ENCODE data around the gene TMEM154. TPM values are rescaled to one million over a fixed set of nuclear protein-coding genes. Genes with fewer than 3 reads are reported as not detected.

The TMEM154 gene
- total RNA-seq, 1 experiment from 2014 or later: 23.3 TPM

DNA sequence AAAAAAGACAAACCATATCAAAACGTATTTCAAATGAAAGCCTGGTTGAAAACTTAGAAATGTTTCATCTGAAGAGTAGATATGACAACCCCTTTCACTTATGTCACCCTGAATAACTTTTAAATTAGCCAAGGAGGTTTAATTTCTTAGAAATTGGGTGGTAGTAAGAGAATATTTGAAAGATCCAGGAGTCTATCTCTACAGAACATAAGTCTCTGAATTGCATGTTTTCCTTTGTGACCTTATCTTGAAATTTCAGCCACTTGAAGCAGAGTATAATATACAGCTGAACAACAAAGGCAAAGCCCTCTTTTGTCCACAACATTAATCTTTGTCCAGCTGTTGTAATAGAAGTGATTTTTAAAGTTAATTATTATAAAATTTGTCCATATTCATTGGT is 49.5 kb downstream of the TMEM154 start:
- Mint-ChIP-seq H3K27me3 (ENCODE audit: unreplicated experiment) (no peaks in the 10 kb centered on the region), H3K4me3 (ENCODE audit: low read depth, unreplicated experiment) (no peak overlapping the region)
- no TSS peak for BruUV-seq (replicated peaks)

DNA sequence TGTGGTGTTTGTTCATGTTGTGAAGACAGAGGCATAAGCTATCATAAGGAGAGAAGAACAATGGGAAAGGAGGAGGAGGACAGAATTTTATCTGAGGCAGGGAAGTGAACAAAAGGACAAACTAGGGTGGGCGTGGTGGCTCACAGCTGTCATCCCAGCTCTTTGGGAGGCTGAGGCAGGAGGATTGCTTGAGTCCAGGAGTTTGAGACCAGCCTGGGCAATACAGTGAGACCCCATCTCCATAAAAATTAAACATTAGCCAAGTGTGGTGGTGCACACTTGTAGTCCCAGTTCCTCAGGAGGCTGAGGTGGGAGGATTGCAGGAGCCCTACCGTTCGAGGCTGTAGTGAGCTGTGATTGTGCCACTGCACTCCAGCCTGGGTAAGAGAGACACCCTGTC is 49.9 kb downstream of the TMEM154 start:
- no peak for DNase-seq
- BruUV-seq (replicated peaks): no TSS peak
- H3K4me1 Mint-ChIP-seq (ENCODE audit: low read depth, unreplicated experiment): peaks cover 7% of the 10 kb centered on the region
- peaks cover 6% of the 10 kb centered on the region for H3K36me3 Mint-ChIP-seq (ENCODE audit: insufficient read depth, unreplicated experiment)
- TF ChIP-seq, protein P1, sequence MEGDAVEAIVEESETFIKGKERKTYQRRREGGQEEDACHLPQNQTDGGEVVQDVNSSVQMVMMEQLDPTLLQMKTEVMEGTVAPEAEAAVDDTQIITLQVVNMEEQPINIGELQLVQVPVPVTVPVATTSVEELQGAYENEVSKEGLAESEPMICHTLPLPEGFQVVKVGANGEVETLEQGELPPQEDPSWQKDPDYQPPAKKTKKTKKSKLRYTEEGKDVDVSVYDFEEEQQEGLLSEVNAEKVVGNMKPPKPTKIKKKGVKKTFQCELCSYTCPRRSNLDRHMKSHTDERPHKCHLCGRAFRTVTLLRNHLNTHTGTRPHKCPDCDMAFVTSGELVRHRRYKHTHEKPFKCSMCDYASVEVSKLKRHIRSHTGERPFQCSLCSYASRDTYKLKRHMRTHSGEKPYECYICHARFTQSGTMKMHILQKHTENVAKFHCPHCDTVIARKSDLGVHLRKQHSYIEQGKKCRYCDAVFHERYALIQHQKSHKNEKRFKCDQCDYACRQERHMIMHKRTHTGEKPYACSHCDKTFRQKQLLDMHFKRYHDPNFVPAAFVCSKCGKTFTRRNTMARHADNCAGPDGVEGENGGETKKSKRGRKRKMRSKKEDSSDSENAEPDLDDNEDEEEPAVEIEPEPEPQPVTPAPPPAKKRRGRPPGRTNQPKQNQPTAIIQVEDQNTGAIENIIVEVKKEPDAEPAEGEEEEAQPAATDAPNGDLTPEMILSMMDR (IDR thresholded peaks at IDR 0.05; ENCODE audit: unreplicated experiment): no peak
- H3K27ac Mint-ChIP-seq (ENCODE audit: unreplicated experiment): no peak overlapping the region
- intact Hi-C loops (cut with micrococcal nuclease; ENCODE audit: unreplicated experiment): no loop called here
- H3K27me3 Mint-ChIP-seq (ENCODE audit: unreplicated experiment): no peaks in the 10 kb centered on the region
- no peak overlapping the region for H3K4me3 Mint-ChIP-seq (ENCODE audit: low read depth, unreplicated experiment)
- H3K9me3 Mint-ChIP-seq (ENCODE audit: low read depth, unreplicated experiment): no peaks in the 10 kb centered on the region
- CTCF ChIA-PET: no interaction called here

More for the DNA sequence above, 49.5 kb downstream of the TMEM154 start:
- Mint-ChIP-seq H3K27ac (ENCODE audit: unreplicated experiment) (no peak overlapping the region), H3K4me1 (ENCODE audit: low read depth, unreplicated experiment) (peaks cover 7% of the 10 kb centered on the region), H3K36me3 (ENCODE audit: insufficient read depth, unreplicated experiment) (peaks cover 6% of the 10 kb centered on the region), H3K9me3 (ENCODE audit: low read depth, unreplicated experiment) (no peaks in the 10 kb centered on the region)
- TF ChIP-seq, protein P1 (IDR thresholded peaks at IDR 0.05; ENCODE audit: unreplicated experiment): no peak
- intact Hi-C loops (cut with micrococcal nuclease; ENCODE audit: unreplicated experiment): no loop called here
- CTCF ChIA-PET: no interaction called here
- DNase-seq: no peak

DNA sequence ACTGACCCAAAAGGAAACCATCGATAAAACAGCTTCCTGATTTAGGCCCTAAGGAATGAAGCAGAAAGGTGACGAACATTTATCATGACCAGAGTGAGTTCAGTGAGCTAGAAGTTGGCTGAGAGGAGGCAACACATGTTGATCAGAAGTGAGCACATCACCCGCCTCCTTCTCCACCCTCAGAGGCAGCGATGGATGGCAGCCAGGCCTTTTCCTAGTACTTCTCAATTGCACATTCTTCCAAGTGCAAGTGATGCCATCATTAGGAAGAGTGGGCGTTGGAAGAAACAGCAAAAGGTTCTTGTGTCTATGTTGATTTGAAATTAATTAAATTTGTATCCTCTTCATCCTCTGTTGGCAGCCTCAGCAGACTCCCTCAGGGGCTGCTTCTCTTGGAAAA is 51.7 kb downstream of the TMEM154 start:
- intact Hi-C loops (cut with micrococcal nuclease; ENCODE audit: unreplicated experiment): no loop called here
- no TSS peak for BruUV-seq (replicated peaks)
- no peaks in the 10 kb centered on the region for H3K36me3 Mint-ChIP-seq (ENCODE audit: insufficient read depth, unreplicated experiment)
- DNase-seq: no peak
- no peak overlapping the region for H3K27ac Mint-ChIP-seq (ENCODE audit: unreplicated experiment)
- no peak overlapping the region for H3K4me3 Mint-ChIP-seq (ENCODE audit: low read depth, unreplicated experiment)
- H3K4me1 Mint-ChIP-seq (ENCODE audit: low read depth, unreplicated experiment): no peaks in the 10 kb centered on the region
- TF ChIP-seq, protein P1 (IDR thresholded peaks at IDR 0.05; ENCODE audit: unreplicated experiment): no peak
- no peaks in the 10 kb centered on the region for H3K9me3 Mint-ChIP-seq (ENCODE audit: low read depth, unreplicated experiment)
- CTCF ChIA-PET: interaction anchor here (0.7 kb wide), 1 partner anchor 13 kb away, joined by 4 read pairs; no protein-coding TSS in a partner anchor
- no peaks in the 10 kb centered on the region for H3K27me3 Mint-ChIP-seq (ENCODE audit: unreplicated experiment)

DNA sequence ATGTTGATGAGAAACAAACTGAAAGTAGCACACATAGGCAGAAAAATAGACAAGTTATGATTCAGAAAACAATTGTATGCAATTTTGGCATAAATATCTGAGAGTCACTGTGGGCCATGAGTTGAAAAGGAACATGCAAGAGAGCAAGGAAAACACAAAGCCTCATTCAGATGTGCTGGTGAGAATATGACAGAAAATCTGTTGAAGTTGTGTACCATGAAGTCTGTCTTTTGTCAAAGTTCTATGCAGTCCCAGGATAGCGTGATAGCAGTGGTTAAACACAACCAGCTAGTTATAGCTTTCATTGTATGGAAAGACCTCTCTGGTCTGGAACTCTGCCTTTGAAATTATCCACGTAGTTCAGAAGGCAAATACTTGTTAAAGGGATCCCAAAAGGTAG is 53.0 kb downstream of the TMEM154 start:
- no peak overlapping the region for H3K4me3 Mint-ChIP-seq (ENCODE audit: low read depth, unreplicated experiment)
- no peaks in the 10 kb centered on the region for H3K36me3 Mint-ChIP-seq (ENCODE audit: insufficient read depth, unreplicated experiment)
- no peaks in the 10 kb centered on the region for H3K4me1 Mint-ChIP-seq (ENCODE audit: low read depth, unreplicated experiment)
- H3K9me3 Mint-ChIP-seq (ENCODE audit: low read depth, unreplicated experiment): no peaks in the 10 kb centered on the region
- no TSS peak for BruUV-seq (replicated peaks)
- H3K27me3 Mint-ChIP-seq (ENCODE audit: unreplicated experiment): no peaks in the 10 kb centered on the region
- no peak for DNase-seq
- H3K27ac Mint-ChIP-seq (ENCODE audit: unreplicated experiment): no peak overlapping the region
- CTCF ChIA-PET: no interaction called here
- intact Hi-C loops (cut with micrococcal nuclease; ENCODE audit: unreplicated experiment): no loop called here
- TF ChIP-seq, protein P1 (IDR thresholded peaks at IDR 0.05; ENCODE audit: unreplicated experiment): no peak

Data from Calu3 (cell line).